NOMO-1 treated with DMSO at 0.1 percent for 48 hours (cell line): Measurements from ENCODE around the gene PPFIA3.
"Not testable (repeated sequence)": the region's sequence is repeated elsewhere in the genome, so short reads cannot be mapped to it uniquely, and the experiment has no call there.

ENCODE experiments used
- DNase-seq: peaks from one replicate; lab custom pipeline; 2025; ENCODE audit not compliant: unreplicated experiment; lab: John Stamatoyannopoulos, UW

PPFIA3 gene

DNA sequence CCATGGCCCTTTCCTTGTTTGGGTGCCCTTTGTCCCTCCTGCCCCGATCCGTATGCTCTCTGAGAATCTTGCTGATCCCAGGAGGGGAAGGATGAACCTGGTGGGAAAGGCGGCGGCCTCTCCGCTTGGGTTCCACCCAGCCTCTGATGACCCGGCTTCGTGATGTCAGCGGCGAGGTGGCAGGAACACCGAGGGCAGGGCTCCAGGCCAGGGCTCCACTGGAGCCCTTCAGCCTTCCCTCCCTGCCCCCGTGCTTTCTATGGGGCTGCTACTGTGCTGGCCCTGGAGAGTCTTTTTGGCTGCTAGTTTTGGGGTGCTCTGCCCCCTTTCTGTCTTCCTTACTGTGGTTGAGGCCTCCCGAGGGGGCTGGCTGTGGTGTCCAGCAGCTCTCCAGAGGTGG is 17.0 kb upstream of the PPFIA3 start:
- DNase-seq, result no peak

DNA sequence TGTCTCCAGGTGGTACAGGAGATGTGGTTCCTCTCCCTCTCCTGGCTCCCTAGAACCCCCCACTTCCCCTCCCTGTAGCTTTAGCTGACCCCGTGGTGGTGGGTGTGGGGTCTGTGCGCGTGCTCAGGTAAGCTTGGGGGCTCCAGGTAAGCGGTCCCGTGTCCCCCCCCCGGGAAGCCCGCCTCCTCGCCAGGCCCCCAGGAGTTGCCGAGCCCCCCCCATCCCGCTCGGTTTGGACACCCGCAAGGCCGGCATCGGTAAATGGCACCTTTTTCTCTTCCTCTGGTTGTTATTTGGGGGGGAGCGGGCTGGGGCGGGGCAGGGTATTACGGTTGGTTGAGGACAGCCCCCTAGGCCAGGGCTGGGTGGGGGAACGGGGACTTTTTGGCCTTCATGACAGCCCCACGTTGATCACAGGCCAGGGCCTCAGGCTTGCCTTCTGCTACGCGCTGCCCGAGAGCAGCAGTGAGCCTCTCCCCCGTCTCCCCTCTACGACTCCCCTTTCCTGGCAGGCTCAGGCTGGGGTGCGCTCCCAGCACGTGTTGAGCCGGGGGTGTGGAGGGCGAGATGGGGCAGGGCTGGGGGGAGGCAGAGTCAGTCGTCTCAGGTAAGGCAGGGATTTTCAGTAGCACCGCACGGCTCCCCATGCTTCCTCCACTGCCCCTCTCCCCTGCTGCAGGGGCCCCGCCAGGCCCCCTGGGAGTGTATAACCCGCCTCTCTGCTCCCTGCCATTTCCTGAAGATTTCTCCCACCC is 15.8 kb upstream of the PPFIA3 start:
- no peak for DNase-seq

DNA sequence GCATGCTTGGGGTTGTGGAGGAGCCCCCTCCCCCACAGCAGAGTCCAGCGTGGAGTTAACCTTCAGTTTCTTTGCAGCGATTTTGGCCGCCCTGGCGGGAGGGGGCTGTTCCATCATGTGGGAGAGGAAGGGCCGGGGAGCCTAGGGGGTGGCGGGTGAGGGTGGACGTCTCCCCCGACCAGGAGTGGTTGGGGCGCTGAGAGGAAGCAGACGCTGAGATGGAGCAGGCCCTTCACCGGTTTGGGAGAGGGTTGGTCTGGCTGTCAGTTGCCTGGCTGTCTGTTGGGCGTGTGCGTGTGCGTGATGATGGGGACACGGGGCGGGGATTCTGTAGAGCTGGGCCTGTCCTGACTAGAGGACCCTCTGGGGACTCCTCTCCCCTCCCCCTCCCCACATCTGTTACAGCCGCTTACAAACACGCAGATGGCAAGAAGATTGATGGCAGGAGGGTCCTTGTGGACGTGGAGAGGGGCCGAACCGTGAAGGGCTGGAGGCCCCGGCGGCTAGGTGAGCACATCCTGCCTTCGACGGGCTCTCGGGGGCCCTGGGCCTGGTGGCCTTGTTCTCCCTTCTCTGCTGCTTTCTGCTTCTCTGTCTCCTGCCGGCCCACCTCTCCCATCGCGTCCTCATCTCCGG is 15.0 kb upstream of the PPFIA3 start:
- no peak for DNase-seq

DNA sequence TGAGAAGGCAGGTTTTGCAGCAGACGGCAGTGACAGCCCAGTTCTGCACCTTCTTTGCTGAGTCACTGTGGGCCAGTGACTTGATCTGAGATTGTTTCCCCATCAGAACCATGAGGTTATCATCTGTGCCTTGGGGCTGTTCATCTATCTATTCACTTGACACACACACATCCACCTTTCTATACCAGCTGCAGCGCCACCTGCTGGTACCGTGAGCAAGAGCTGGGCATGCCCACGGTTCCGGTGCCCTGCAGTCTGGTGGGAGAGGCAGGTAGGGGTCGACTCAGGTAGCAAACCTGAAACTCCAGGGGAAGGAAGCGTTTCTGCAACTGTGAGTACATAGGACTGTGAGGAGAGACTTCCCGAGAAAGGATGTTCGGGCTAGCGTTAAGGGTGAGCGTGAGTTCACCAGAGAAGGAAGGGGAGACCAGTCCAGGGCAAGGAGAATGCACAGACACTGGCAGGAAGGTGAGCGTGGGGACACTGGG is 12.7 kb upstream of the PPFIA3 start:
- DNase-seq, result peak; percentile 37

DNA sequence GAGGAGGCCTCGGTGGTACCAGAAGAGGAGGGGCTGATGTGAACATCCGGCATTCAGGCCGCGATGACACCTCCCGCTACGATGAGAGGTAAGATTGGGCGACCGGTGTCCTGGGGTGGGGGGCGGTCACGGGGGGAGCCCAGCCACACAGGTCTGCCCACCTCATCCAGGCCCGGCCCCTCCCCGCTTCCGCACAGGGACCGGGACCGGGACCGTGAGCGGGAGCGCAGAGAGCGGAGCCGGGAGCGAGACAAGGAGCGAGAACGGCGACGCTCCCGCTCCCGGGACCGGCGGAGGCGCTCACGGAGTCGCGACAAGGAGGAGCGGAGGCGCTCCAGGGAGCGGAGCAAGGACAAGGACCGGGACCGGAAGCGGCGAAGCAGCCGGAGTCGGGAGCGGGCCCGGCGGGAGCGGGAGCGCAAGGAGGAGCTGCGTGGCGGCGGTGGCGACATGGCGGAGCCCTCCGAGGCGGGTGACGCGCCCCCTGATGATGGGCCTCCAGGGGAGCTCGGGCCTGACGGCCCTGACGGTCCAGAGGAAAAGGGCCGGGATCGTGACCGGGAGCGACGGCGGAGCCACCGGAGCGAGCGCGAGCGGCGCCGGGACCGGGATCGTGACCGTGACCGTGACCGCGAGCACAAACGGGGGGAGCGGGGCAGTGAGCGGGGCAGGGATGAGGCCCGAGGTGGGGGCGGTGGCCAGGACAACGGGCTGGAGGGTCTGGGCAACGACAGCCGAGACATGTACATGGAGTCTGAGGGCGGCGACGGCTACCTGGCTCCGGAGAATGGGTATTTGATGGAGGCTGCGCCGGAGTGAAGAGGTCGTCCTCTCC is 11.5 kb upstream of the PPFIA3 start:
- DNase-seq, result no peak

DNA sequence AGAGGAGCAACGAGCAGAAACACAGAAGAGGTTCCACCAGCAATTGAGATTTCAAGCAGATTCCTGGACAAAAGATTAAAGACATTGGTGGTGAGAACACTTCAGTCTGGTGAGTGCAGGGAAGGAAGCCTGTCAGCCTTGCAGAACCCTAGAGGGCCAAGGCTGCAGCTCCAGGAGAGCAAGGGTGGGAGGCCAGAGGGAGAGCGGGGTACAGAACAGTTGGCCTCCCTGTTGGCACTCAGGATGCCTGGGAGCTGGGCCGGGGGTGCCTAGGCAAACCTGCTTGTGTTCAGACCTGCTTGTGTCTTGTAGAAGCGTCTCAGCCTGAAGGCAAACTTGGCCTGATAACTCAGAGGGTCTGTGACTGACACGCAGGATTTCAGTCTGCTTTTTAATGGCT is 10.3 kb upstream of the PPFIA3 start:
- no peak for DNase-seq

DNA sequence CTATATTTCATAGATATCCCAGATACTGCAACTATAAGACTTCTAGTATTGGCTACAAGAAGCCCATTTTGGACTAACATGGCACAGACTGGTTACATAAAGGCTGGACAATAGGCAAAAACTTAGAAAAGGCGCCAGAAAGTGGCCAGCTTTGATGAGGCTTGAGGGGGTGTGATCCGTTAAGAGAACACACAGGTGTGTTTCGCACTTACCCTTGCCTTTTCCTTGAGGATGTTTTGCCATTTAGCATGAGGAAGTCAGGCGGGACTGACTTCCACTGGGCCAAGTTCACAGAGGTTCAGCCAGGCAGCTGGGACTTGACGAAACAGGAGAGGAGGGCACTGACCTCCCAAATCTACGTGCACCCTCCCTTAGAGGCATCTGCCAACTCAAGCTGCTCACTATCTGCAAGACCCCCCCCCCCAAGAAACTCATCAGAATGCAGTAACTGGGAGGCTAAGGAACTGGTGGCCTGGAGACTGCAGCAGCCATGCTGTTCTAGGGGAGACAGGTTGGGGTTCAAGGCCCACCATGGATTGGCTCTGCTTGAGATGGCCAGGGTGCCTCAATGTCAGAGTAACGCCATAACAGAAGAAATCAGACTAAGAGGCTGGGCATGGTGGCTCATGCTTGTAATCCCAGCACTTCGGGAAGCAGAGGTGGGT is 9.6 kb upstream of the PPFIA3 start:
- no peak for DNase-seq

DNA sequence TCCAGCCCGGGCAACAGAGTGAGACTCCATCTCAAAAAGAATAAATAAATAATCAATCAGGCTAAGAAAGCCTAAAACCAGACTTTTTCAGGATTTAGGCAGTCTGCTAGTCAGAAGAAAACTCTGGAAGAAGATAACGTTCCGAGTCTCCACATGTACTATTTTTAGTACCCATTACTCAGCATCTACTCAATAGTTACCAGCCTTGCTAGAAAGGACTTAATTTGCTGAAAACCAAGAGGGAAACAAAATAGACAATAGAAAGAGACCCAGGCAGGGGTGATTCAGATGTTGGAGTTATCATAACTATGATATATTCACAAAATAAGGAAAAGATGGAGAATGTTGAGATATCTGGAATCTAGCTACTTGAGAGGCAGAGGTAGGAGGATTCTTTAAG is 8.8 kb upstream of the PPFIA3 start:
- DNase-seq, result no peak

DNA sequence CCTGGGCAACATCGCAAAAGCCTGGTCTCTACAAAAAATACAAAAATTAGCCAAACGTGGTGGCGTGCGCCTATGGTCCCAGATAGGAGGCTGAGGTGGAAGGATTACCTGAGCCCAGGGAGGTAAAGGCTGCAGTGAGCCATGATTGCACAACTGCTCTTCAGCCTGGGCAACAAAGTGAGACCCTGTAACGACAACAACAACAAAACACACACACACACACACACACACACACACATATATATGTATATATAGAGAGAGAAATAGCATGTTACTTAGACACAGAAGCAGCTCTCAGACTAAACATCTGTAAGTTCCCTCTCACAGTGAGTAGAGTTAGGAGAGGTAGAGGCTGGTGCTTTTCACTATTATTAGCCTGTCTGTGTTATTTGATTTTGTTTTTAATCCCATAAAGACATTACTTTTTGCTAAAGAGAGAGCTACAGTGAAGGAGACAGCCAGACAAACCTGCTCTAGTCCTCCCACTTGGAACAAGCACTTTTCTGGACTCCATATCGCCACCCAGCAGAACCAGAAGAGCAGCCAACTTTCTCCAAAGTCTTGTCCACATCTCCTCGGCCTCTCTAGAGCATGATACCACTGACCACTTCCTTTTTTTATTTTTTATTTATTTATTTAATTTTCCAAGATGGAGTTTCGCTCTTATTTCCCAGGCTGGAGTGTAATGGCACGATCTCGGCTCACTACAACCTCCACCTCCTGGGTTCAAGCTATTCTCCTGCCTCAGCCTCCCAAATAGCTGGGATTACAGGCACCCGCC is 7.9 kb upstream of the PPFIA3 start:
- DNase-seq, result no peak

DNA sequence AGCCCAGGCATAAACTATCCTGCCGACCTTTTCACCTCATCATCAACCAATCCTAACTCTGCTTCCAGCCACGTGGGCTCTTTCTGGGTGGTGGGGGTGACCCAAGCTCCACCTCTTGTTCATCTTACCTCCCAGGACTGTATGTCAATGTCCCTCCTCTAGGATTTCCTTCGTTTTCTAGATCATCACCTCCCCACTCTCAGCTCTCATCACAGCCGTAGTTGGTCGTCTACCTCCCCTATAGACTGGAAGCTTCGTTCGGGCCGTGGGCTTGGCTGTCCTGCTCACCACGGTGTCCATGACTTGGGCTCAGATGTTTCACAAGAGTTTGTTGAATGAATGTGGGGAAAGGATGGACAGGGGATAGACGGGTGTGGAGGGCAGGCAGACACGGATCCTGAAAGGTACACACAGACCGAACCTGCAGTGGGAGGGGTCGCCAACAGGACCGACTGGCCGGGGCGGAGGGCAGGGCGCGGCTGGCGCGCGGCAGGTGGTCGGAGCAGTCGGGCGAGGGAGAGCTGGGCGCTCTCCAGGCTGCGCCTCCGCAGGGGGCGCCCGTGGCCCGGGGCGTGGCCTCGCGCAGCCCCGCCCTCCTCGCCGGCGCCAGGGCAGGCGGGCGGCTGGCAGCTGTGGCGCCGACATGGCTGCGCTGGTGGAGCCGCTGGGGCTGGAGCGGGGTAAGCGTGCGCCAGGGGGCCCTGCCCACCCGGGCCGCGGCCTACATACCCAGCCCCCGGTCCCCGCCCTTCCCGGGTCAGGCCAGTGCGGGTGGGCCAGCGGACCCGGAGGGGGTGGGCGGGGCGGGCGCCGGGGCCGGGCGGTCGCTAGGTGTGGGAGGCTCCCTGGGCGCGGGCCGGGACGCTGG is 5.3 kb upstream of the PPFIA3 start, which contains the start of gene LIN7B:
TSS of gene LIN7B (plus strand) at position 609 of the 868 bp plus-strand sequence. CDS start at position 644, 35 bp downstream.
- peak; percentile 64 for DNase-seq

DNA sequence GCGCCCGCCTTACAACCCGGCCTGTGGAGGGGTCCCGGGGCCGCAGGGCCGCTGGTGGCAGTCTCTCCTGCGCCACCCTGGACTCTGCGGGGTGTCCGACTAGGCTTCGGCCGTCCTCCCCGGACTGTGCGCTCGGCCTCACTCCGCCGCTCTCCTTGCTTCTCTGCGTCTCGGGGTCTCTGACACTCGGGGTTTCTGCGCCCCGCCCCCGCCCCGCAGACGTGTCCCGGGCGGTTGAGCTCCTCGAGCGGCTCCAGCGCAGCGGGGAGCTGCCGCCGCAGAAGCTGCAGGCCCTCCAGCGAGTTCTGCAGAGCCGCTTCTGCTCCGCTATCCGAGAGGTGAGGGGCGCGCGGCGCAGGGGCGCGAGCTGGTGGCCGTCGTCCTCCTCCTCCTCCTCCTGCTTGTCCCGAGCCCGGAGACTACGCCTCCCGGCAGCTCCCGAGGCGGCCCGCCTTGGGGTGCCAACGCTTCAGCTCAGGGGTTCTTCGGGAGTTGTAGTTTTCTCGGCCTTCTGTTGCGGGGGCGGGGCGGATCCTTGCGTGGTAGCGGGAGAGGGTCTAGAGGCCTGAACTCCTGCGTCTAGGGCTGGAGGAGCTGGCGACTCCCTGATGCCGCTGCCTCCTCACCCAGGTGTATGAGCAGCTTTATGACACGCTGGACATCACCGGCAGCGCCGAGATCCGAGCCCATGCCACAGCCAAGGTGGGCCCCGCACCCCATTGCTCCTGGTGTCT is 4.5 kb upstream of the PPFIA3 start:
- no peak for DNase-seq

DNA sequence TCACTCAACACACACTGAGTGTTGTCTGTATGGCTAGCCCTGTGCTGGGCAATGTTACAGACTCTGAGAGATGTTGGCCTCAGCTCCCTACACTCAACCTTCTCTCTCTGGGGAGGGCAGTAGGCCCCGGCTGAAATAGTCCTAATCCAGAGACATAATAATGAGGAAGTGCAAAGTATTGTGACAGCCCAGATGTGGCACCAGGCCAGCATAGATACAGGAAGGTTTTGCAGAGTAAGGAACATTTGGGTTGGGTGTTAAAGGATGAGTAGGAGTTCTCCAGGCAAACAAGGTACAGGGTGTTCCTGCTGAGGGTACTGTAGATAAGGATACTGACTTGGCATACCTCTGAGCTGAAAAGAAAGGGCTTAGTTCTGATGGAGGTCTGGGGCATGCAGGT is 2.8 kb upstream of the PPFIA3 start:
- peak; percentile 63 for DNase-seq

DNA sequence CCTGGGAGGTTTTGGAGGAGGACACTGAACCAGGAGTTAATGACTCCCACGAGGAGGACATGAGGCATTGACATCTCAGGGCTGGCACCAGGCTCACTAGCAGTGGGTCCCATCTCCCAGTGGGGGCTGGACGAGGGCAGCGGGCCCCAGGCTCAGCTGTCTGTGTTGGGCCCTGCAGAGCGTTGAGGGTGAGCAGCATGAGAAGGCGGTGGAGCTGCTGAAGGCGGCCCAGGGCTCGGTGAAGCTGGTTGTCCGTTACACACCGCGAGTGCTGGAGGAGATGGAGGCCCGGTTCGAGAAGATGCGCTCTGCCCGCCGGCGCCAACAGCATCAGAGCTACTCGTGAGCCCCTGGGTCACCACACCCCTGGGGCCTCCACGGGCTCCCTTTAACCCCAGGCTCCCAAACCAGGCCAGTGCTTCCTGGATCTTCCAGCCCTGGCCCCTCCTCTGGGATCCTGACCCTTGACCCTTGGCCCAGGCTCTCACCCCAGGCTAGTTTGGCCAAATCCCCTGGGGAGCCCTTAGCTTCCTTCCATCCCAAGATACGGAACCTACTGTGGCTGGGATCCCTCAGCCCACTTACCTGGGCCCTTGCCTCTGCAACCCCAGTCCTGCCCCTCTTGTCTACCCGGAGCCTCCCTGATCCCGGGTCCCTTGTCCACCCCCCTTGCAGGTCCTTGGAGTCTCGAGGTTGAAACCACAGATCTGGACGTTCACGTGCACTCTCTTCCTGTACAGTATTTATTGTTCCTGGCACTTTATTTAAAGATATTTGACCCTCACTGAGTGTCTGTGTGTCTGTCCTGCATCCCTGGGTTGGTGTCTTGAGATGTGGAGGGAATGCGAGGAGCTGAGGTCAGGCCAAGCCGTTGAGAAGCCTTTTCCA is 1.4 kb upstream of the PPFIA3 start:
- DNase-seq, result no peak

DNA sequence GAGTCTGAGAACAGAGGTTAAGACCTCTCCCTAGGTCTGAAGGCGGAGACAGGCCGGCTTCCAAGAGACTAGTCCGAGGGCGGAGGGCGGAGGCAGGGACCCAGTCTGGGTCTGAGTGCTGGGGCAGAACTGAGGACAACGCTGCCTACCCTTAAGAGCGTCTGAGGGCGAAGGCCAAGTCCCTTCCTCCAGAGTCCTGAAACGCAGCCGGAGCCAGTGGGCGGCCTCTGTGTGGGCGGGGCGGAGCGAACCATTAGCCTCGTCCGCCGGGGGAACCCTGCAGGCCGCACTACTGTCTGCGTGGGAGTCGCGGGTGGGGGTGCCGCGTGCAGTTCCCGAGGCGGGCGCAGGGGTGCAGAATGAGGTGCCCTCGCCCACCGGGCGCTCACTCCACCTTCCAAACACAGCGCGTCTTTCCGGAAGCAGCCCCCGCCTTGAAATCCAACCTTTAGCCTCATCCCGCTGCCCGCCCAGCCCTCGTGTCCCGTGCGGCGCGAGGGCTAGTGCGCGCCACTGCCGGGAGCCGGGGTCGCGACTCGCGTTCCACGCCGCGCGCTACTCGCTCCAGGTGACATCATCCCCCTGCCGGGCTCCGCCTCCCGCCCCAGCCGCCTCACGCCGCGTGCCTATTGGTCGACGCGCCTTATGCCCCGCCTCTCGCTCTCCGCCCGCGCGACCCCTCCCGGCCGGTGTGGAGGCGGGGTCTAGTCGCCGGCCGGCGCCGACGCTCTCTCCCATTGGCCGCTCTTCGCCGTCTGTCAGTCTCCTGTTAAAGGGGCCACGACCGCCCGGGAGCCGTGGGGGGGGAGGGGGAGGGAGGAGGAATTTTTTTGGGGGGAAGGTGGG is 556 bp upstream of the PPFIA3 start, which contains the start of gene C19orf73:
TSS of gene C19orf73 (minus strand) at position 579 of the 846 bp plus-strand sequence. CDS start at position 458, 121 bp downstream.
- DNase-seq, result peak; percentile 93

DNA sequence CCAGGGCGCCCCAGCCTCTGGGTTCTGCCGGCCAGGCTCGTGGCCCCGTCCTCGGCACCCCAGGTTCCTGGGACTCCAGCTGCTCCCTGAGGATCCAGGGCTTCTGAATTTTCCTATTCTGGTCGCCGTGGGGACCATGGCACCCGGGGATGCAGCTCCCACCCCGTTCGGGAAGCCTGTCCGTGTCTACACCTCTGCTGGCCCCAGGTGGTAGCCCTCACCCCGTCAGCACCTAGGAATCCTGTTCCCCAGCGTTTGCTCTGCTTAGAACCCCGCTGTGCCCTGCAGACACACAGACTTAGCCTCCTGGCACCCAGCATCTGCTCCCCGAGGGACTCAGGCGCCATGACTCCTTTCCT is 960 bp downstream of the PPFIA3 start:
- DNase-seq, result no peak

DNA sequence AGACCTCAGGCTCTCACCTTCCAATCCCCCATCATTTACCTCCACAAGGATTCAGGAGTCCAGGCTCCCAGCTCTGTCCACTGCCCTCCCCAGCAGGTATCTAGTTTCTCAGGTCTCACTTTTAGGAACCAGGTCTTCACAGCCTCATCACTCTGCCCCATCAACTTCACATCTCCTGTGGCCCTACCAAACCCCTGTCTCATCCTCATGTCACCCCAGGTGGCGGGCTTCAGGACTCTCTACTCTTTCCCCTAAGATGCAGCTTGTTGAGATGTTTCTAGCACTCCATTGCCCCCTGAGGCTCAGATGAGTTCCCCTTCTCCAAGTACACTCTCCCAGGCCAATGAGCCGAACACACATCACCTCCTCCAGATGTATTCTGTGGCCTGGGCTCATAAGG is 1.5 kb downstream of the PPFIA3 start:
- no peak for DNase-seq

DNA sequence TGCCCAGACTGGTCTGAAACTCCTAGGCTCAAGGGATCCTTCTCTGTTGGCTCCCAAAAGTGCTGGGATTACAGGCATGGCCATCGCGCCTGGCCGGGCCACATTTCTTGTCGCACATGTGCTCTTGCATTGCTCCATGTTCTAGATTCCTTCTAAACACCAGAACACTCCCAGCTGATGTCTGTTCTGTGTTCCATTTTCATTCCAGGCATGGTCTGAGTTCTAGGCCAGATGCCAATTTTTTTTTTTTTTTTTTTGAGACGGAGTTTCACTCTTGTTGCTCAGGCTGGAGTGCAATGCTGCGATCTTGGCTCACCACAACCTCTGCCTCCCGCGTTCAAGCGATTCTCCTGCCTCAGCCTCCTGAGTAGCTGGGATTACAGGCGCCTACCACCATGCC is 2.5 kb downstream of the PPFIA3 start:
- DNase-seq, result not testable (repeated sequence)
